ENCODE results near the gene TAS1R3.

TAS1R3 gene

DNA sequence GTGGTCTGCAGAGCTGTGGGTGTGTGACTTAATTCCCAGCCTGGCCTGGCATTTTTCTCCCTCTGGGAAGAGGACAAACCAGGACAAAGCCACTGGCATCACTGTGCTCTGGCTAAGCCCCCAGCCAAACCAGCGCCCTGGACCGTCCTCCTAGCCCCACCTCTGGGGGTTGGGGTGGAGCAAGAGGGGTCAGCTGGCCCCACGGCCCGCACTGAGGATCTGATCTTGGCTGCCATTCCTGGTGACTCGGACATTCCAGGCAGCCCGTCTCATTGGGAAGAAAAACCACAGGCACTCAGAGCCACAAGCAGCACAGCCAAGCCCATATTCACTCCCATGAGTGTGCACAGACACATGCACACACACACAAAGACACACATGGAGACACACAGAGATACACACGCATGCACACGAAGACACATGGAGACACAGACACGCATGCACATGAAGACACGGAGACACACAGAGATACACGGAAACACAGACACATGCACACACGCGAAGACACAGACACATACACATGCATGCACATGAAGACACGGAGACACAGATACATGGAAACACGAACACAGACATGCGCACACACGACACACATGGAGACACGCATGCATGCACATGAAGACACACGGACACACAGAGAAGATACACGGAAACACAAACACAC, 29.6 kb downstream of the TAS1R3 start:
- TF ChIP-seq, protein P1, sequence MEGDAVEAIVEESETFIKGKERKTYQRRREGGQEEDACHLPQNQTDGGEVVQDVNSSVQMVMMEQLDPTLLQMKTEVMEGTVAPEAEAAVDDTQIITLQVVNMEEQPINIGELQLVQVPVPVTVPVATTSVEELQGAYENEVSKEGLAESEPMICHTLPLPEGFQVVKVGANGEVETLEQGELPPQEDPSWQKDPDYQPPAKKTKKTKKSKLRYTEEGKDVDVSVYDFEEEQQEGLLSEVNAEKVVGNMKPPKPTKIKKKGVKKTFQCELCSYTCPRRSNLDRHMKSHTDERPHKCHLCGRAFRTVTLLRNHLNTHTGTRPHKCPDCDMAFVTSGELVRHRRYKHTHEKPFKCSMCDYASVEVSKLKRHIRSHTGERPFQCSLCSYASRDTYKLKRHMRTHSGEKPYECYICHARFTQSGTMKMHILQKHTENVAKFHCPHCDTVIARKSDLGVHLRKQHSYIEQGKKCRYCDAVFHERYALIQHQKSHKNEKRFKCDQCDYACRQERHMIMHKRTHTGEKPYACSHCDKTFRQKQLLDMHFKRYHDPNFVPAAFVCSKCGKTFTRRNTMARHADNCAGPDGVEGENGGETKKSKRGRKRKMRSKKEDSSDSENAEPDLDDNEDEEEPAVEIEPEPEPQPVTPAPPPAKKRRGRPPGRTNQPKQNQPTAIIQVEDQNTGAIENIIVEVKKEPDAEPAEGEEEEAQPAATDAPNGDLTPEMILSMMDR (IDR thresholded peaks at IDR 0.05; ENCODE audit: low read depth, low read length, missing control alignments) = no peak
- DNase-seq (ENCODE audit: extremely low read depth, low read depth) = peak; percentile 79
- peak overlapping the region; percentile 77; the same call in 1 of the 2 replicates for H3K4me3 ChIP-seq (replicated peaks; ENCODE audit: low read depth, low read length)

DNA sequence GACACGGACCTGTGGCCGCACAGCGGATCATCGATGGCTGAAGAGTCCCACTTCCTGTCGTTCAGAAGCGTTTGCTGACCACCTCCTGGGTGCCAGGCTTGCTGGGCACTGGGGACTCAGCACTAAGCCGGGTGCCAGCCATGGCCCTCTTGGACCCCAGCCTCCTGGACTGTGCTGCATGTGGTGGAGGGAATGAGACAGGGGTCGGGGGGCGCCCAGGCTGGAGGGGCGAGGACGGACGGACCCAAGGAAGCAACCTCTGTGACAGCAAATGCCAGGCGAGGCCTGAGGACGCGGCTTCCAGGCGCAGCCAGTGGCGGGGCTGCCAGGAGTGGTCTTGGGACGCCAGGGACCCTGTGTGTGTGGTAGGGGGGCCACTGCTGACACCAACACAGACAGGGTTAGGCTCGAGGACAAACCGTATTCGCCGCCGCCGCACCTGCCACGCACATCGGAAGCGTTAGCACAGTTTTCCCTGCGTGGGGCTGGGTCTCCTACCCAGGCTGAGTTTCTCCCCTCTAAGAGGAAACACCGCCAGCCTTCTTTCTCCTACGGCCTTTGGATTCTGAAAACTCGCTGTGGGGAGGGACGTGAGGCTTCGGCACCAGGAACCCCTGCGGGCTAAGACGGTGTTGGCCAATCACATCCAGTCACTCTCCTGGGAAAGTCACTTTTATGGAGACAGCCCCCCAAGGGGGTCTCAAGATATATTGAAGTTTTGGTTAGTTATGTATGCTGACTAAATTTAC, 30.3 kb downstream of the TAS1R3 start:
- TF ChIP-seq, protein P1 (IDR thresholded peaks at IDR 0.05; ENCODE audit: low read depth, low read length, missing control alignments) = no peak
- DNase-seq (ENCODE audit: extremely low read depth, low read depth) = no peak
- H3K4me3 ChIP-seq (replicated peaks; ENCODE audit: low read depth, low read length) = no peak overlapping the region

DNA sequence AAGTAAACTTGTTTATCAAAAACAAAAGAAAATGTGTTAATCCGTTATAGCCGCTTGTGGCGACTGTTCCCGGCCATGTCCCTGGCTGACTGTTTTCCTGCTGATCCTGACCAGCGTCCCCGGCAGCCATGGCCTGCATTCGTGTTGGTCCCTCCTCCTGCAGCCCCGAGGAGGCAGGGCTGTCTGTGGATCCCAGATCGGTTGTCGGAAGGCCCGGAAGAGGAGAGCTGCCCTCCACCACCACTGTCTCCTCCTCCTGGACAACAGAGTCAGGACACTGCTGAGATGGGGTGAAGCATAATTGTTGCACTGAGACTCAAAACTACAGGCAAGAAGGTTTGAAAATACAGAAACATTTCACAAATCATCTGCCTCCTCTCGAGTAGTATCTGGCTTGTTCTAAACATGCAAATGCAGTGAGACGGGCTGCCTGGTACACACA, 30.9 kb downstream of the TAS1R3 start:
- no peak for DNase-seq (ENCODE audit: extremely low read depth, low read depth)
- no peak overlapping the region for H3K4me3 ChIP-seq (replicated peaks; ENCODE audit: low read depth, low read length)
- TF ChIP-seq, protein P1 (IDR thresholded peaks at IDR 0.05; ENCODE audit: low read depth, low read length, missing control alignments) = peak; percentile 15

DNA sequence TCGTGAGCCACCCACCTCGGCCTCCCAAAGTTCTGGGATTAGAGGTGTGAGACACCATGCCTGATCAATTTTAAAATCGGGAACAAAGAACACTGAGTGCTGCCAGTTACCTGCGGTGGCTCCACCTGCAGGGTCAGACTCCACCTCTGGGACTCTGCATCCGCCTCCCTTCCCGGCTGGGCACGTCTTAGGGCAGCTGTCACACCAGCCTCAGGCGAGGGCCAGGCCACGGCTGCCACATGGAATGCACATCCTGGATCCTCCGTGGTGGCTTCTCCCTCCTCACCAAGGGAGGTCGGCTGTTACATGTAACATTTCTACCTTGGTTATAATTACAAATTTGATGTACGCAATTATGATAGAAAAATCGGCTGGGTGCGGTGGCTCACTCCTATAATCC, 33.2 kb downstream of the TAS1R3 start:
- TF ChIP-seq, protein P1 (IDR thresholded peaks at IDR 0.05; ENCODE audit: low read depth, low read length, missing control alignments) = no peak
- no peak for DNase-seq (ENCODE audit: extremely low read depth, low read depth)
- H3K4me3 ChIP-seq (replicated peaks; ENCODE audit: low read depth, low read length) = no peak overlapping the region

DNA sequence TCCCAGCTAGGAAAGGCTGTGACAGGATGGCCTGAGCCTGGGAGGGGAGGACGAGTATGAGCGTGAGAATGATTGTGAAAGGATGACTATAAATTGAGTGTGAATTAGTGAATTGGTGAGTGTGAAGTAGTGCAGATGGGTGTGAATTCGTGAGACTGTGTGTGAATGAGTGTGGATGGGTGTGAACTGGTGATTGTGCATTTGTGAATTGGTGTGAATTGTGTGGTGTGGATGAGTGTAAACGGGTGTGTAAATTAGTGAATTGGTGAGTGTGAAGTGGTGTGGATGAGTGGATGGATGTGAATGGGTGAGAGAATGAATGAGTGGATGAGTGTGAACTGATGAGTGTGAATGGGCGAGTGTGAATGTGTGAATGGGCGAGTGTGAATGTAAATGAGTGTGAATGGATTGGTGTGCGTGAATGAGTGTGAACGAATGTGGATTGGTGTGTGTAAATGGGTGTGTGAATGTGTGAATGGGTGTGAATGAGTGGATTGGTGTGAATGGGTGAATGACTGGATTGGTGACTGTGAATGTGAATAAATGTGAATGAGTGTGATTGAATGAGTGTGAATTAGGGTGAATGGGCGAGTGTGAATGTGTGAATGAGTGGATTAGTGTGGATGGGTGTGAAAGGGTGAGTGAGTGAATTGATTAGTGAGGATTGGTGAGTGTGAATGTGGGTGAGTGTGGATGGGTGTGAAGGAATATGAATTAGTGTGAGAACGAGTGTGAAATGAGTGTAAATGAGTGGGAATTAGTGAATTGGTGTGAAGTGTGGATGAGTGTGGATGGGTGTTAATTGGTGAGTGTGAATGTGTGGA, 35.0 kb downstream of the TAS1R3 start:
- no peak overlapping the region for H3K4me3 ChIP-seq (replicated peaks; ENCODE audit: low read depth, low read length)
- TF ChIP-seq, protein P1 (IDR thresholded peaks at IDR 0.05; ENCODE audit: low read depth, low read length, missing control alignments) = no peak
- DNase-seq (ENCODE audit: extremely low read depth, low read depth) = no peak

DNA sequence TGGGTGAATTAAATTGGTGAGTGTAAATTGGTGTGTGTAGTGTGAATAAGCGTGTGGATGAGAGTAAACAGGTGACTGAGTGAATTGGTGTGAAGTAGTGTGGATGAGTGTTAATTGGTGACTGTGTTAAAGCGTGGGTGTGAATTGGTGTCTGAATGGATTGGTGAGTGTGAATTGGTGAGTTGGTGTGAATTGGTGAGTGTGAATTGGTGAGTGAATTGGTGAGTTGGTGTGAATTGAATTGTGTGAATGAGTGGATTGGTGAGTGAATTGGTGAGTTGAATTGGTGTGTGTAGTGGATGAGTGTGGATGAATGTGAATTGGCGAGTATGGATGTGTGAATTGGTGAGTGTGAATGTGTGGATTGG, 35.6 kb downstream of the TAS1R3 start:
- H3K4me3 ChIP-seq (replicated peaks; ENCODE audit: low read depth, low read length) = no peak overlapping the region
- TF ChIP-seq, protein P1 (IDR thresholded peaks at IDR 0.05; ENCODE audit: low read depth, low read length, missing control alignments) = no peak
- DNase-seq (ENCODE audit: extremely low read depth, low read depth) = no peak
